Panc1 (cell line): ENCODE data around the gene PPFIA4. TPM values are rescaled to one million over a fixed set of nuclear protein-coding genes. Genes with fewer than 3 reads are reported as not detected.

ENCODE experiments used
- ATAC-seq: fragments of 200-7000 bp; cut with Tn5 transposase; 2 replicates; pipeline ENCODE4 v1.9.1; 2020; ENCODE audit warnings: mild to moderate bottlenecking, moderate library complexity
- Bru-seq: library from RNA; stranded (reverse); fragments of 400-500 nt; gene quantifications from one replicate; lab custom pipeline; 2021; lab: Mats Ljungman, UMichigan
- BruChase-seq, 2 experiments: library from RNA; stranded (reverse); fragments of 400-500 nt; gene quantifications; one replicate each; lab custom pipeline; 2021; lab: Mats Ljungman, UMichigan
- BruUV-seq: library from RNA; stranded (reverse); fragments of 400-500 nt; replicated peaks from 2 replicates; lab custom pipeline; 2021; lab: Mats Ljungman, UMichigan
- CTCF ChIA-PET: fragments of 300-600 bp; sonication (Branson Sonifier 250); formaldehyde crosslinking; loops from one replicate; lab custom pipeline; 2022; ENCODE audit warnings: antibody characterized with exemption; lab: Charles Lee
- POLR2A ChIA-PET: fragments of 300-600 bp; sonication (Branson Sonifier 250); formaldehyde crosslinking; loops from one replicate; lab custom pipeline; 2022; ENCODE audit warnings: antibody characterized with exemption; lab: Charles Lee
- DNase-seq: peaks from one replicate; pipeline ENCODE4 v3.0.0-alpha.2; 2010; ENCODE audit warnings: low read depth, low spot score
- H3K27ac ChIP-seq: 2 replicates; pipeline ENCODE4 v1.5.1; 2011; ENCODE audit warnings: mild to moderate bottlenecking, low read length, inconsistent platforms
- H3K27me3 ChIP-seq: fragments of 200-500 bp; sonication (Bioruptor generic); 2 replicates; pipeline ENCODE4 v1.6.0; 2014; ENCODE audit warnings: low read length, inconsistent platforms; ENCODE audit not compliant: control insufficient read depth, insufficient read depth
- H3K36me3 ChIP-seq: fragments of 200-500 bp; sonication (Bioruptor generic); 2 replicates; pipeline ENCODE4 v1.5.1; 2014; ENCODE audit warnings: inconsistent platforms, mild to moderate bottlenecking, low read length, moderate library complexity; ENCODE audit not compliant: control insufficient read depth, insufficient read depth
- H3K4me1 ChIP-seq: 2 replicates; pipeline ENCODE4 v1.5.1; 2011; ENCODE audit warnings: inconsistent platforms, mild to moderate bottlenecking, low read length, moderate library complexity; ENCODE audit not compliant: control insufficient read depth, insufficient read depth
- H3K4me3 ChIP-seq, 2 experiments: 2 replicates each; pipeline ENCODE4 v1.5.1; 2011 to 2012; ENCODE audit warnings: low read depth in 2 of 2, low read length in 2 of 2, mild to moderate bottlenecking in 2 of 2, inconsistent platforms in 1 of 2, moderate library complexity in 1 of 2
- H3K9me3 ChIP-seq: fragments of 200-500 bp; sonication (Bioruptor generic); 2 replicates; pipeline ENCODE4 v1.5.1; 2014; ENCODE audit warnings: low read depth, mild to moderate bottlenecking, inconsistent platforms, low read length, moderate library complexity; ENCODE audit not compliant: control insufficient read depth, insufficient read depth
- CTCF ChIP-seq: fragments of 450-650 bp; IDR thresholded peaks from 2 replicates; pipeline ENCODE4 v1.5.1; 2017; ENCODE audit warnings: mild to moderate bottlenecking
- POLR2AphosphoS5 ChIP-seq: IDR thresholded peaks from 2 replicates; pipeline ENCODE4 v1.6.1; 2012; ENCODE audit warnings: mild to moderate bottlenecking, low read depth, low read length, moderate library complexity
- REST ChIP-seq, 2 experiments: IDR thresholded peaks; 2 replicates each; pipeline ENCODE4 v1.6.1; 2011 to 2012; ENCODE audit warnings: low read depth in 2 of 2, control low read depth in 1 of 2, low read length in 1 of 2, mild to moderate bottlenecking in 1 of 2, moderate library complexity in 1 of 2; ENCODE audit not compliant: insufficient read depth in 1 of 2
- SIN3A ChIP-seq: IDR thresholded peaks from 2 replicates; pipeline ENCODE4 v1.6.1; 2012; ENCODE audit warnings: low read depth, mild to moderate bottlenecking, low read length, moderate library complexity, borderline replicate concordance; ENCODE audit not compliant: insufficient read depth
- TCF7L2 ChIP-seq: IDR thresholded peaks from 2 replicates; pipeline ENCODE4 v1.6.1; 2011; ENCODE audit warnings: mild to moderate bottlenecking, low read depth, low read length, inconsistent platforms
- in situ Hi-C: cut with HindIII; loops from 2 replicates; pipeline ENCODE4 v1.10.0; 2016; ENCODE audit warnings: low sequenced_read_pairs, low pct_unique_long_range_greater_than_20kb
- intact Hi-C: fragments of 100-400 bp; cut with micrococcal nuclease; formaldehyde crosslinking; loops from one replicate; pipeline ENCODE4 v1.10.0; 2022; ENCODE audit not compliant: unreplicated experiment
- long read RNA-seq: library from polyadenylated mRNA; unstranded; transcript quantifications from one replicate; pipeline ENCODE4 v2.0.0, GENCODE V29; 2021; ENCODE audit not compliant: unreplicated experiment
- polyA plus RNA-seq: library from polyadenylated mRNA; unstranded; fragments of >200 nt; gene quantifications from one replicate; pipeline ENCODE4 v1.2.1, GENCODE V29; 2012; ENCODE audit warnings: missing spikeins; ENCODE audit not compliant: insufficient read length
- total RNA-seq: library from RNA; stranded (reverse); gene quantifications from one replicate; pipeline ENCODE4 v1.2.1, GENCODE V29; 2021; ENCODE audit not compliant: unreplicated experiment

PPFIA4 gene
- total RNA-seq (1.9 TPM), Bru-seq, nascent RNA (percentile 42 among the genes with signal in this experiment), BruChase-seq, experiment 1, labeled RNA remaining after a 2-hour chase (percentile 40 among the genes with signal in this experiment), BruChase-seq, experiment 2, labeled RNA remaining after a 6-hour chase (percentile 39 among the genes with signal in this experiment)
- polyA plus RNA-seq: 6.7 TPM
- long read RNA-seq, partial matches to known transcripts: 0 of 3 reads
- long read RNA-seq, other reads (novel, unspliced or antisense): 3 of 3 reads

GRCh38 chr1:203026031-203026665 lies at the start of gene PPFIA4:
Gene PPFIA4, plus strand, starts transcription at chr1:203026491. Its CDS starts 12,518 bp downstream, at chr1:203039009.
- H3K27me3 ChIP-seq: no peaks in the 10 kb centered on the region; the same call in 1 of the 2 replicates
- H3K9me3 ChIP-seq: no peaks in the 10 kb centered on the region
- TF ChIP-seq REST (IDR thresholded peaks at IDR 0.05; ENCODE audit: insufficient read depth in 1 of 2, low read depth in 2 of 2, low read length in 1 of 2) (0 out of 4 replicates have a peak, but pooled peaks of 1 of the 2 experiments have one; percentile 12), POLR2AphosphoS5 (peak; percentile 51; the same call in 1 of the 2 replicates), TCF7L2 (peak; percentile 69), SIN3A (0 out of 2 replicates have a peak, but pooled peaks have one; percentile 43), CTCF (peak; percentile 21; the same call in 1 of the 2 replicates)
- in situ Hi-C loops: no loop called here
- ChIA-PET POLR2A (interaction anchor here (0.7 kb wide), 1 partner anchor 600 kb away, joined by 5 read pairs; no protein-coding TSS in a partner anchor), CTCF (interaction anchor here (1.3 kb wide), 1 partner anchor 13 kb away, joined by 16 read pairs; no protein-coding TSS in a partner anchor)
- H3K4me1 ChIP-seq: peaks cover 5% of the 10 kb centered on the region
- DNase-seq: peak; percentile 30
- H3K36me3 ChIP-seq: peaks cover 15% of the 10 kb centered on the region
- intact Hi-C loops: no loop called here
- peak within 1 kb of the TSS; percentile 53 to 66 for H3K4me3 ChIP-seq
- peak within 1 kb of the TSS; percentile 84 for H3K27ac ChIP-seq
- no TSS peak for BruUV-seq
- peak; percentile 91 for ATAC-seq

- ChIA-PET CTCF (no interaction called here), POLR2A (no interaction called here)
- no peak overlapping the region for H3K27ac ChIP-seq
- in situ Hi-C loops: no loop called here
- TF ChIP-seq SIN3A (no peak), REST (IDR thresholded peaks at IDR 0.05; ENCODE audit: insufficient read depth in 1 of 2, low read depth in 2 of 2, low read length in 1 of 2) (no peak), CTCF (no peak), TCF7L2 (no peak), POLR2AphosphoS5 (no peak)
- no peak overlapping the region for H3K4me3 ChIP-seq
- no peaks in the 10 kb centered on the region for H3K4me1 ChIP-seq
- no peaks in the 10 kb centered on the region for H3K36me3 ChIP-seq
- H3K9me3 ChIP-seq: no peaks in the 10 kb centered on the region
- DNase-seq (no peak), ATAC-seq (no peak)
- peaks cover 28% of the 10 kb centered on the region for H3K27me3 ChIP-seq
- BruUV-seq: no TSS peak
- intact Hi-C loops: no loop called here
These were observed 49.7 kb upstream of the PPFIA4 start for GRCh38 chr1:202976633-202977032.
